Smooth muscle cell (in vitro differentiated cells): ENCODE data around the gene CADPS. TPM values are rescaled to one million over a fixed set of nuclear protein-coding genes. Genes with fewer than 3 reads are reported as not detected.
A peak's percentile ranks its signal among the peaks of the same experiment; 100 is the strongest.

Experiments
- DNase-seq: peaks from one replicate; lab custom pipeline; 2025; ENCODE audit not compliant: unreplicated experiment; lab: John Stamatoyannopoulos, UW
- H2AFZ ChIP-seq: fragments of 200-600 bp; sonication (generic); 2 replicates; pipeline ENCODE4 v1.6.0; 2016; ENCODE audit warnings: antibody characterized with exemption, low read depth, mild to moderate bottlenecking
- H3F3A ChIP-seq: fragments of 200-600 bp; sonication (generic); 2 replicates; pipeline ENCODE4 v1.6.0; 2017; ENCODE audit warnings: antibody characterized with exemption, low read depth
- H3K27ac ChIP-seq: fragments of 200-600 bp; sonication (generic); 2 replicates; pipeline ENCODE4 v1.5.1; 2016; ENCODE audit warnings: low read depth, mild to moderate bottlenecking
- H3K27me3 ChIP-seq: fragments of 200-600 bp; sonication (generic); 2 replicates; pipeline ENCODE4 v1.6.1; 2016; ENCODE audit warnings: low read depth, mild to moderate bottlenecking
- H3K36me3 ChIP-seq: fragments of 200-600 bp; sonication (generic); 2 replicates; pipeline ENCODE4 v1.5.1; 2016; ENCODE audit warnings: low read depth
- H3K4me1 ChIP-seq: fragments of 200-600 bp; sonication (generic); 2 replicates; pipeline ENCODE4 v1.5.1; 2016; ENCODE audit warnings: low read depth
- H3K4me2 ChIP-seq: fragments of 200-600 bp; sonication (generic); 2 replicates; pipeline ENCODE4 v1.6.0; 2016; ENCODE audit warnings: mild to moderate bottlenecking
- H3K4me3 ChIP-seq: fragments of 200-600 bp; sonication (generic); 2 replicates; pipeline ENCODE4 v1.5.1; 2016; ENCODE audit warnings: mild to moderate bottlenecking
- H3K79me2 ChIP-seq: fragments of 200-600 bp; sonication (generic); 2 replicates; pipeline ENCODE4 v1.6.0; 2016; ENCODE audit warnings: low read depth, mild to moderate bottlenecking
- H3K9ac ChIP-seq: fragments of 200-600 bp; sonication (generic); 2 replicates; pipeline ENCODE4 v1.6.0; 2016; ENCODE audit warnings: low read depth
- H3K9me3 ChIP-seq: fragments of 200-600 bp; sonication (generic); replicated peaks from 2 replicates; pipeline ENCODE4 v1.5.1; 2016; ENCODE audit warnings: low read depth
- H4K20me1 ChIP-seq: fragments of 200-600 bp; sonication (generic); 2 replicates; pipeline ENCODE4 v1.6.0; 2016; ENCODE audit warnings: low read depth
- CTCF ChIP-seq: fragments of 200-600 bp; sonication (generic); IDR thresholded peaks from 2 replicates; pipeline ENCODE4 v1.5.1; 2017; ENCODE audit warnings: borderline replicate concordance, mild to moderate bottlenecking, antibody characterized with exemption; ENCODE audit not compliant: insufficient read depth, poor library complexity, severe bottlenecking
- WGBS: methylation state at CpG from one replicate; pipeline ENCODE4 v1.1.7; 2016; ENCODE audit warnings: low lambda C conversion rate; 5-methylcytosine and 5-hydroxymethylcytosine counted together
- polyA plus RNA-seq: library from polyadenylated mRNA; unstranded; fragments of >200 nt; fragmentation: Nextera tagmentation; extraction: Ambion mirVana; gene quantifications from 2 replicates; pipeline ENCODE4 v1.2.1, GENCODE V29; 2016
- total RNA-seq: library from RNA; depleted of rRNA; stranded (reverse); fragments of >200 nt; gene quantifications from 2 replicates; pipeline ENCODE4 v1.2.3, GENCODE V29; 2014

The CADPS gene
- total and polyA plus RNA-seq, 2 experiments from 2014 or later = 4.4 to 38.4 TPM

GRCh38 chr3:62605413-62606068 is 269.7 kb downstream of the CADPS start:
- Histone ChIP-seq H3K9ac (no peak overlapping the region), H3K9me3 (no peaks in the 10 kb centered on the region), H4K20me1 (no peaks in the 10 kb centered on the region), H3K27me3 (no peaks in the 10 kb centered on the region), H3K27ac (peak overlapping the region; percentile 93), H3K4me1 (peaks cover 29% of the 10 kb centered on the region), H3F3A (no peaks in the 10 kb centered on the region), H3K79me2 (no peaks in the 10 kb centered on the region), H3K4me2 (peak overlapping the region; percentile 39), H3K4me3 (no peak overlapping the region), H2AFZ (no peak overlapping the region), H3K36me3 (no peaks in the 10 kb centered on the region)
- DNase-seq = no peak
- 67% methylated on average over 3 of the region's 3 CpGs for WGBS
- no peak for TF ChIP-seq CTCF

- H4K20me1 ChIP-seq = no peaks in the 10 kb centered on the region
- H3F3A ChIP-seq = no peaks in the 10 kb centered on the region
- H3K4me3 ChIP-seq = no peak overlapping the region
- no peaks in the 10 kb centered on the region for H3K79me2 ChIP-seq
- peak overlapping the region; percentile 39 for H3K4me2 ChIP-seq
- no peak overlapping the region for H3K9ac ChIP-seq
- no peaks in the 10 kb centered on the region for H3K9me3 ChIP-seq
- H3K36me3 ChIP-seq = no peaks in the 10 kb centered on the region
- no peak for DNase-seq
- TF ChIP-seq CTCF = no peak
- peaks cover 29% of the 10 kb centered on the region for H3K4me1 ChIP-seq
- WGBS = 71% methylated on average over 1 of the region's 1 CpG
- peak overlapping the region; percentile 93 for H3K27ac ChIP-seq
- H3K27me3 ChIP-seq = no peaks in the 10 kb centered on the region
- H2AFZ ChIP-seq = no peak overlapping the region
Measured at GRCh38 chr3:62604751-62605351, 270.4 kb downstream of the CADPS start.

- no peak for TF ChIP-seq CTCF
- Histone ChIP-seq H3K4me3 (no peak overlapping the region), H3K9me3 (no peaks in the 10 kb centered on the region), H3K36me3 (no peaks in the 10 kb centered on the region), H3K4me2 (peak overlapping the region; percentile 74), H3K9ac (peak overlapping the region; percentile 76), H3K79me2 (no peaks in the 10 kb centered on the region), H4K20me1 (no peaks in the 10 kb centered on the region), H3K27ac (peak overlapping the region; percentile 93), H3K27me3 (no peaks in the 10 kb centered on the region), H3K4me1 (peaks cover 29% of the 10 kb centered on the region), H3F3A (no peaks in the 10 kb centered on the region), H2AFZ (no peak overlapping the region)
- no peak for DNase-seq
- 26% methylated on average over 2 of the region's 2 CpGs for WGBS
Measured at GRCh38 chr3:62604298-62604697, 270.9 kb downstream of the CADPS start.
